ENCODE results near the gene APRT.

- TF ChIP-seq EZH2 (IDR thresholded peaks at IDR 0.05; ENCODE audit: borderline replicate concordance, low read length) (no peak), CTCF (conservative IDR thresholded peaks at IDR 0.05 in 1 of 2, IDR thresholded peaks at IDR 0.05 in 1 of 2; ENCODE audit: extremely low read depth in 1 of 2, insufficient read depth in 1 of 2, low read depth in 1 of 2, low read length in 2 of 2) (peak; percentile 72 to 87)
Measured at GRCh38 chr16:88857728-88858339, 46.1 kb upstream of the APRT start.
